K562 (cell line): ENCODE measurements around the gene DIPK1A. TPM values are rescaled to one million over a fixed set of nuclear protein-coding genes. Genes with fewer than 3 reads are reported as not detected.
A peak's percentile ranks its signal among the peaks of the same experiment; 100 is the strongest.

Experiments
- C11orf30 ChIP-seq: fragments of 450-650 bp; IDR thresholded peaks from 2 replicates; pipeline ENCODE4 v1.6.1; 2016; ENCODE audit warnings: low read depth, mild to moderate bottlenecking
- CBFA2T2 ChIP-seq: fragments of 450-650 bp; conservative IDR thresholded peaks from 2 replicates; pipeline ENCODE4 v1.6.1; 2017; ENCODE audit warnings: mild to moderate bottlenecking
- CREB1 ChIP-seq, 2 experiments: sonication (generic) in 1 of 2; formaldehyde crosslinking in 1 of 2; IDR thresholded peaks; 2 replicates each; pipeline versions ENCODE4 v1.6.1 to v1.8.0; 2012 to 2022; ENCODE audit warnings: inconsistent platforms in 1 of 2, mild to moderate bottlenecking in 1 of 2, missing genetic modification reagents in 1 of 2, moderate library complexity in 1 of 2
- EHMT2 ChIP-seq: fragments of 450-650 bp; IDR thresholded peaks from 2 replicates; pipeline ENCODE4 v1.6.1; 2018; ENCODE audit warnings: antibody characterized with exemption
- HBP1 ChIP-seq: fragments of 450-650 bp; formaldehyde crosslinking; IDR thresholded peaks from 2 replicates; pipeline ENCODE4 v1.4.0; 2022; ENCODE audit warnings: missing genetic modification characterization
- HNRNPL ChIP-seq: fragments of 200-400 bp; formaldehyde crosslinking; IDR thresholded peaks from 2 replicates; pipeline ENCODE4 v1.6.1; 2017; ENCODE audit warnings: low read depth, mild to moderate bottlenecking, low read length
- HNRNPUL1 ChIP-seq: fragments of 200-400 bp; formaldehyde crosslinking; IDR thresholded peaks from 2 replicates; pipeline ENCODE4 v1.6.1; 2017; ENCODE audit warnings: low read length
- MAFG ChIP-seq: fragments of 450-650 bp; conservative IDR thresholded peaks from 2 replicates; pipeline ENCODE4 v1.6.1; 2016; ENCODE audit warnings: missing genetic modification characterization, missing compliant biosample characterization
- NR2C2 ChIP-seq, 2 experiments: fragments of 200-800 bp in 1 of 2; sonication (Bioruptor generic) in 1 of 2; sonication (generic) in 1 of 2; formaldehyde crosslinking in 1 of 2; IDR thresholded peaks; 2 replicates each; pipeline versions ENCODE4 v1.6.1 to v1.8.0; 2016 to 2022; ENCODE audit warnings: mild to moderate bottlenecking in 1 of 2, missing compliant biosample characterization in 1 of 2, missing genetic modification characterization in 1 of 2, missing genetic modification reagents in 1 of 2
- OTX1 ChIP-seq: fragments of 450-650 bp; formaldehyde crosslinking; IDR thresholded peaks from 2 replicates; pipeline ENCODE4 v1.4.0; 2022; ENCODE audit warnings: mild to moderate bottlenecking
- RREB1 ChIP-seq: fragments of 250-450 bp; sonication (Bioruptor Pico); IDR thresholded peaks from 2 replicates; pipeline ENCODE4 v1.4.0; 2020
- SAFB ChIP-seq: fragments of 200-400 bp; formaldehyde crosslinking; IDR thresholded peaks from 2 replicates; pipeline ENCODE4 v1.6.1; 2017; ENCODE audit warnings: low read depth, low read length, borderline replicate concordance
- STAG1 ChIP-seq: sonication (generic); formaldehyde crosslinking; IDR thresholded peaks from 2 replicates; pipeline ENCODE4 v1.5.0; 2020; ENCODE audit warnings: missing genetic modification reagents, borderline replicate concordance
- TCF15 ChIP-seq: fragments of 250-450 bp; sonication (Bioruptor Pico); IDR thresholded peaks from 2 replicates; pipeline ENCODE4 v1.8.0; 2022; ENCODE audit warnings: moderate library complexity, mild to moderate bottlenecking, inconsistent platforms
- TEAD4 ChIP-seq, 2 experiments: sonication (generic) in 1 of 2; formaldehyde crosslinking in 1 of 2; IDR thresholded peaks; 2 replicates each; pipeline versions ENCODE4 v1.6.1 to v1.8.0; 2012 to 2022; ENCODE audit warnings: borderline replicate concordance in 1 of 2, inconsistent platforms in 1 of 2, low read length in 1 of 2, mild to moderate bottlenecking in 1 of 2, missing genetic modification reagents in 1 of 2
- ZBTB34 ChIP-seq: fragments of 250-450 bp; sonication (Bioruptor Pico); IDR thresholded peaks from 2 replicates; pipeline ENCODE4 v1.8.0; 2021; ENCODE audit warnings: mild to moderate bottlenecking, moderate library complexity
- ZC3H11A ChIP-seq: IDR thresholded peaks from 2 replicates; pipeline ENCODE4 v1.6.1; 2012; ENCODE audit warnings: low read depth, low read length, improper control_type of control experiment
- ZNF232 ChIP-seq: sonication (generic); formaldehyde crosslinking; IDR thresholded peaks from 2 replicates; pipeline ENCODE4 v1.8.0; 2022; ENCODE audit warnings: mild to moderate bottlenecking, missing genetic modification reagents
- ZNF3 ChIP-seq: fragments of 250-450 bp; sonication (Bioruptor Pico); IDR thresholded peaks from 2 replicates; pipeline ENCODE4 v1.5.0; 2021; ENCODE audit warnings: mild to moderate bottlenecking, moderate library complexity
- ZNF41 ChIP-seq: fragments of 250-450 bp; sonication (Bioruptor Pico); conservative IDR thresholded peaks from 2 replicates; pipeline ENCODE4 v1.4.0; 2020; ENCODE audit warnings: mild to moderate bottlenecking
- polyA plus RNA-seq, 8 experiments: library from polyadenylated mRNA; depleted of rRNA in 4 of 8; stranded (reverse) in 5 of 8; unstranded in 3 of 8; fragments of >200 nt; fragmentation: Nextera tagmentation in 2 of 8; fragmentation: Illumina TruSeq in 1 of 8; extraction: Ambion mirVana in 2 of 8; extraction: Trizol in 1 of 8; gene quantifications; 2 replicates each; pipeline versions ENCODE4 v1.2.1 to v1.2.3, GENCODE V29; 2011 to 2014; ENCODE audit warnings: inconsistent platforms in 1 of 8, missing spikeins in 1 of 8
- total RNA-seq, 7 experiments: library from RNA; depleted of rRNA in 6 of 7; stranded (reverse); fragments of >200 nt in 6 of 7; fragmentation: Illumina TruSeq in 2 of 7; extraction: Trizol in 2 of 7; gene quantifications; 2 replicates each; pipeline versions ENCODE4 v1.2.1 to v1.2.3, GENCODE V29; 2011 to 2021; ENCODE audit warnings: low replicate concordance in 1 of 7

The DIPK1A gene
- total and polyA plus RNA-seq, 9 of the 15 experiments (the other 6 are each of a cell fraction or from before 2014, with no cell fraction given): 0.54 to 2.5 (median 1.3) TPM

- TF ChIP-seq HBP1 (CRISPR knock-in tag): no peak
- TF ChIP-seq EHMT2: peak; percentile 53; the same call in 1 of the 2 replicates
- TF ChIP-seq ZNF41: no peak
- TF ChIP-seq TCF15 (CRISPR knock-in tag): no peak
- TF ChIP-seq TEAD4 (IDR thresholded peaks at IDR 0.05; ENCODE audit: low read length): no peak
- TF ChIP-seq TEAD4 (CRISPR knock-in tag; IDR thresholded peaks at IDR 0.05; ENCODE audit: borderline replicate concordance): no peak
- no peak for TF ChIP-seq ZC3H11A
- TF ChIP-seq CREB1 (IDR thresholded peaks at IDR 0.05): no peak
- TF ChIP-seq CREB1 (CRISPR knock-in tag; IDR thresholded peaks at IDR 0.05): no peak
- TF ChIP-seq ZNF3 (CRISPR knock-in tag): no peak
- TF ChIP-seq NR2C2 (CRISPR knock-in tag; IDR thresholded peaks at IDR 0.05): no peak
- TF ChIP-seq NR2C2 (tag; IDR thresholded peaks at IDR 0.05): peak; percentile 87
- TF ChIP-seq ZBTB34 (CRISPR knock-in tag): no peak
- no peak for TF ChIP-seq CBFA2T2
- no peak for TF ChIP-seq RREB1 (CRISPR knock-in tag)
- TF ChIP-seq STAG1: no peak
- no peak for TF ChIP-seq HNRNPL
- no peak for TF ChIP-seq SAFB
- TF ChIP-seq OTX1 (CRISPR knock-in tag): no peak
- no peak for TF ChIP-seq ZNF232
- TF ChIP-seq HNRNPUL1: no peak
- TF ChIP-seq MAFG (tag): peak; percentile 96
- TF ChIP-seq C11orf30: peak; percentile 93
These were observed 10.1 kb downstream of the DIPK1A start (continued) for GRCh38 chr1:92951141-92951582.
